RPMI7951 (cell line): ENCODE data around the gene PRSS50. TPM values are rescaled to one million over a fixed set of nuclear protein-coding genes. Genes with fewer than 3 reads are reported as not detected.

ENCODE experiments used
- DNase-seq: peaks from one replicate; pipeline ENCODE4 v3.0.0-alpha.2; 2012; ENCODE audit warnings: low read depth
- total RNA-seq: library from RNA; depleted of rRNA; stranded (reverse); fragments of >200 nt; shearing (Covaris generic); gene quantifications from 2 replicates; pipeline ENCODE4 v1.2.3, GENCODE V29; 2014

PRSS50 gene
- total RNA-seq, 1 experiment from 2014 or later, result not detected

DNA sequence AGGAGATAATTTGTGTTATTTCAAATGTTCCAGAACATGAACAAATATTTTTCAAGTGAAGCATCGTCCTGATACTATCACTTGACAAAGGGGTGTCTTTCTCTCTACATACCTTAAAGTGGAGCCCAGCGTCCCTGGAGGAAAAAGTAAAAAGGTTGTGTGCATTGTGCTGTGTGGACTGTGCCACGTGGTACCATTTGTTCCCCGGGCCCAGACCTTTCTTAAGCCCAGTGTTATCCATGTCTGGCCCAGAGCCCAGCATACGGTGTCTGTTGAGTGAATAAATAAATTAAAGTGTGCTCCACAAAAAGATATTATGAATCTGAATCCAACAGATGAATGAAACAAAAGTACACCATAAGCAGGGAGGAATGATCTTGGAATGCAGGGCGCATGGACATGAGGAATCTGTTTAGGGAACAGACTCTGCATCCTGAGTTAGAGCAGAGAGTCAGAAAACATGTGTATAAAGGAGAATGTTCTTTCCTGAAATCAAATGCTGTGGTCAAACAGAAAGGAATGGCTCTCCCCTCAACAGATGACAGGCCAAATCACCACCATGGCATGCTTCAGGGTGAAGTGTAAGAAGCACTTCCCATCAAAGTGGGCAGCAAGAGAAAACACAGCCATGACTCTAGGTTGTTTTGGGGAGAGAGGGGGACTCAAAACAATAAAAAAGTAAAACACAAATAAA lies 8.1 kb upstream of the PRSS50 start:
- DNase-seq, result no peak

- no peak for DNase-seq
These were observed 6.8 kb upstream of the PRSS50 start for GRCh38 chr3:46724424-46724823.

DNA sequence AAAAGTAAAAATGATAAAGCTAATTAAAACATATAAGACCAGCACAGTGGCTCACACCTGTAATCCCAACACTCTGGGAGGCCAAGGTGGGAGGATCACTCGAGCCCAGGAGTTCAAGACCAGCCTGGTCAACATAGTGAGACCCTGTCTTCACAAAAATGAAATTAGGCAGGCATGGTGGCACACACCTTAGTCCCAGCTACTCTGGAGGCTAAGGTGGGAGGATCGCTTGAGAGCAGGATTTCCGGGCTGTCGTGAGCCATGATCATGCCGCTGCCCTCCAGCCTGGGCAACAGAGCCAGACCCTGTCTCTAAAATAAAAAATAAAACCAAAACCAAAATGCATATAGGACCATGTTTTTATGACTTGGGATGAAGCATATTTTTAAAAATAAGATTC lies 4.8 kb upstream of the PRSS50 start:
- DNase-seq, result no peak

- DNase-seq, result no peak
These were observed 3.3 kb upstream of the PRSS50 start for GRCh38 chr3:46721009-46721408.

GRCh38 chr3:46719735-46720271 lies 2.1 kb upstream of the PRSS50 start:
- DNase-seq, result no peak

GRCh38 chr3:46719044-46719565 lies 1.4 kb upstream of the PRSS50 start:
- DNase-seq, result no peak

- DNase-seq, result no peak
These were observed 918 bp downstream of the PRSS50 start for GRCh38 chr3:46716461-46717441.

GRCh38 chr3:46715507-46716175 lies 2.0 kb downstream of the PRSS50 start:
- no peak for DNase-seq

DNA sequence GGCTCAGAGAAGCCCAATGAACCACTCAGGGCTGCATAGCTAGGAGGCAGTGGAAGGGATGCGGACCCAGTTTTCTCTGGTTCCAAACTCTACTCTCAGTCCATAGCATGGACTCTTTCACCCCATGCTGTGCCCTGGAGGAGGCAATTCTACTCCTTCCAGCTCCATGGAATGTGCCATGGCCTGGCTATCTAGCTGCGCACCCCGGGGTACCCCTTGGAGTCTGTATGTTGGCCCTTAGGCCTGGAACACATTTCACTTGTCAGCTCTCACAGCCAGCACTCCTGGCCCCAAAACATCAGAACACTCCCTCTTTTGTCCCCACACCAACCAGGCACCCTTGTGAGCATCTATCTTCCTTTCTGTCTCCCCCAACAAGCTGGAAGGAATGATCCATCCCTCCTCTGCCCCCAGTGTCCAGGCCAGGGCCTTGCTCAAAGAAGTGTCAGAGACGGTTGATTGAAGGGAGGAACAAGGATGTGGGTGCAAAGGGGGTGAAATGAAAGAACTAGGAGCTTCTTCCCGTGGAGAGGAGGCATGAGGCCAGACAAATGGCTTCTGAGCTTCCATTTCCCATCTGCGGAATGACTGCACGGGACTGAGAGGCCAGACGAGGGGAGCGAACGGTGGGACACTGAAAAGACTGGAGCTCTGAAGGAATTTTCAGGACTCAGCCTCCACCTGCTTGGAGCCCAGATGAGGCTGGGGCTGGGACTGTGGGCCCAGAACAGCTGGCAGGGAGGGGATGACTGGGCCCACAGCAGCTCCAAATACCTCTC lies 2.8 kb downstream of the PRSS50 start:
- no peak for DNase-seq

DNA sequence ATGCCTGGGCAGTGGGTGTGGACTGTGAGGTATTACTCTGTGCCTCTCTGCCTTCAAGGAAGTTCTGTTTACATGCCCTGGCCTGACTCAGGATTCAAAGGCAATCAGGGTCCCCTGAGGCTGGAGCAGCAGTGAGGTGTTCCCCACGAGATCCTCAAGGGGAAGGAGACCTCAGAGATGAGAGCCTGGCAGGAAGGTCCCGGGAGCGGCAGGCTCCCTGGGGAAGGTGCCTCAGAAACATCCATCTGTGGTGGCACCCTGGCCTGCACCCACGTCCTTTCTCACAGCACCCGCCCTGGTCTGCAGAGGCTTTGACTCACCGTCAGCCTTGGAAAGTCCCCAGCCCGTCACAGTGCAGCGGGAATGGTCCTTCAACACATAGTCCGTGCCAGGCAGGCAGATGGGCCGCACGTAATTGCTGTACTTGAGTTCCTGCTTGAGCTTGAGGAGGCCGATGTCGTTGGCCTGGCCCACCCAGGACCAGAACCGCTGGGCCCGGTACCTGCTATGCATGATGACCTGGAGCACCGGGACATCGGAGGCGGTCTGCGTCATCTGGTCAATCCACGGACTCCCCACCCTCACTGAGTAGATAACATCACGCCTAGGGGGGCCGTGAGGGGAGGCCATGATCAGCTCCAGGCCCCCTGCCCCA lies 3.6 kb downstream of the PRSS50 start:
- peak; percentile 41 for DNase-seq

- no peak for DNase-seq
These were observed 4.4 kb downstream of the PRSS50 start for GRCh38 chr3:46713050-46713897.

DNA sequence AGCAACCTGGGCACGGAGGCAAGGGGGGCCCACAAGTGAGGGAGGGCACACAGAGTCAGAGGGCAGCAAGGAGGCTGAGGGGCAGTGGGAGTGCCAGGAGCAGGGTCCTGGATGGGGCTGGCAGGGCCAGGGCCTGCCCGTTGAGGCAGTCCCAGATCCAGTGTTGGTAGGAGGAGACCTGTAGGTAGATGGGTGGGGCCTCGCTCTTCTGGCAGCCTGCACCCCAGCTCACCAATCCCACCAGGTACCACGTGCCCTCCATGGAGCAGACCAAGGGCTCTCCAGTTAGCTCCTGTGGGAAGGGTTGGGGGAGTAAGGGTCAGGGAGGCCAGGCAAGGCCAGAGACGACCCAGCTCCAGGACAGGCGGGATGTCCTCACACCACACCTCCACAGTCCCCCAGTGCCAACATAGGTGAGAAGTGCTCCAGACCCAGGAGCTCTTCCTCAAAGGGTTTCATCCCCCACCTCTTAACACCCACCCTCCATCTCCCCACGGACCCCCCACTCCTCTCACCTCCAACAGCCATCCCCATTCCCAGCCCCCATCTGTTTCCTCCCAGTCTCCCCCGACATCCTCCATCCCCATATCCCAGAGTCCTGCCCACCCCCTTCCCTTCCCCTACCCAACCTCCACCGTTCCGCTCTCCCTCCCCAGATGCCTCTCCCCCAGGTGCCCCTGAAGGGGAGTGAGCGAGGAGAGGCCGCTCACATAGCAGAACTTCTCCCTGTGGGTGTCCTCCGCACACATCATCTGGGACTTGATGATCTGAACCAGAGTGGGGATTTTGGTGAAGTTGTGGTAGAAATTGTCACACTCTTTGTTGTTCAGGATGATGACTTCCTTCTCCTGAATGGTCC lies 5.2 kb downstream of the PRSS50 start:
- no peak for DNase-seq

DNA sequence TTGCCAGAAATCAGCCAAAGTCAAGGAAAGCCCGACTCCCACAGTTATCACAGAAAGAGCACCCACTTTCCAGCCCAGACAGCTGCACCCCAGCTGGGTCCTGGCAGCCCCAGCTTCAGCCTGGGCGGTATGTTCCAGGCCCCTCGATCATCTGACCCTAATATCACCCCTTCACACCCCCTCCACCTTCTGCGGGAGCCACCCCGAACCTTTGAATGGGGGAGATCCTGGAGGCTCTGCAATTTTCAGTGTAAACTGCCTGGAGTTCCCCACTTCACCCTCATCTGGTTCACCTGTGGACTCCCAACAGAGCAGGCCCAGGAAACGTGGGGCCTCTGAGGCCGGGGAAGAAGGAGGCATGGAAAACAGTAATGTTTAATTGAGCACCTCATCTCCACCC lies 5.9 kb downstream of the PRSS50 start:
- no peak for DNase-seq

DNA sequence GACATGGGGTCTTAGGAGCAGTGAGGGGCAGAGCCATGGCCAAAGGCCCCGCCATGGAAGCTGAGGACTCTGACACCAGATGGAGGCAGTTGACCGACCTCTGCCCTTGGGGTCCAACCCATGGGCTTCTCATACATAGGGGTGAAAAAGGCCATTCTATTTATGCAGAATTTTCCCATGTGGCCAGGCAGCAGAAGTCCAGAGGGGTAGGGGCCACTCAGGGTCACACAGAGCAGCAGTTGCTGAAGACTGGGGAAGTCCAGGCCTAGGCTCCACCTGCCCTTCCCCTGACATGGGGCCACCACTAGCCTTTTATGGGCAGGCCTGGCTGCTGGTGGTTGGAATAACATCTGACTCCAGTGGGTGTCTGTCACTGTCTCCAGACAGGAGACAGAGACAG lies 6.4 kb downstream of the PRSS50 start:
- no peak for DNase-seq

DNA sequence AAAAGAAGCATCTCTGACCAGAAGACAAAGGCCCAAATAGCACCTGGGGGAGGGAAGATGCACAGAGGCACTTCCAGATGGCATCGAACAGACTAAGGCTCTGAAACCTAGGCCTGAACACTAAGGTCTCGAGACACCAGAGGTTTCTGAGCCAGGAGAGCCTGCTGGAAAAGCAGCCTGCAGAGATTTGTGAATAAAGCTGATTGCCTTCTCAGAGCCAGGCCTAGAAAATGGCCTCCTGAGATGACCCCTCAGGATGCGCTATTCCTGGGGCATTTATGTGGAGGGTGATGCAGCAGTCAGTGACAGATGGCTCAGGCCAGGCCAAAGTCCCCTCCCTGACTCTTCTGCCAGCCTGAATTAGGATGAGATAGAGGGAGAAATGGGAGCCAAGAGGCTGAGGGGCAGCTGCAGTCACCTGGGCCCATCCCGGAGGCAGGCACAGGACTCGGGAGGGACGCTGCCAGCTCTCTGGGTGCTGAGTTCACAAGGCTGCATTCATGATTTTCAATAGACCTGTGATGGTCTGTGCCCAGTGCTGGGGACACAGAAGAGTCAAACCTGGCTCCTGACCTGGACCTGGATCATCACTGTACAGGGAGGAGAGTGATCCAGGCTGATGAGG lies 6.9 kb downstream of the PRSS50 start:
- DNase-seq, result no peak

DNA sequence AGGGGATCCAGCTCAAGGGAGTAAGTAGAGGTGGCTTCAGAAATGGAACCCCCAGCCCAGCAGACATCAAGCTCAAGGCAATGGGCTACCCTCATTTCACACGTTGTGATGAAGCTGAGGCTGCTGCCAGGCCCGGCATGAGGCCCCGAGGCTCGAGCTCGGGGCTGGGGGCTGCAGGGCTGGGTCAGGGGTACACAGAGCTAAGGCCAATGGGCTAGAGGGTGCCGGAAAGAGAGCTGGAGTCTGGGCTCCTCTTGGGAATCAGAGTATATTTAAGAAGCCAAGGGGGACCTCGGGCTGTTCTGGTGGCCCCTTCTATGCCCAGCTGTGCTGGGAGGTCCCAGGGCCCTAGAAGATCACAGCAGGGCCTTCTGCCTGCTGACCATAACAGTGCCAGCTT lies 7.4 kb downstream of the PRSS50 start:
- DNase-seq, result no peak

DNA sequence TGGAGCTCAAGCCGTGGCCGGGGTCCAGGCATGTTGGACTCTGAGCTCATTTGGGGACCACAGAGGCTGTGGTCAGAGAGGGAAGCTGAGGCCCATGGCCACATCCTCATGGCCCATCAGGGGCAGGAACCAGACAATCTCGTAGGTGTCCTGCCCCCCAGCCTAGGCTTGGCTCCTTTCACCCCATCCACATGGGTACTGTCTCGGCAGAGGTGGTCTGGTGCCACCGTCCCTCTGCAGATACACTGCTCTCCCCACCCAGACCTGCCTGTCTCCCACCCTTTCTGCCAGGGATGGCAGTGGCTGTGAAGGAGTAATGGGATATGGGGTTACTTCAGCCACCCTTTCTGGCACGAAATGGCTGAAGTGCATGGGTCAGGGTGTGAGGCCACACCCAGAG lies 7.9 kb downstream of the PRSS50 start:
- DNase-seq, result no peak

GRCh38 chr3:46709157-46709654 lies 8.5 kb downstream of the PRSS50 start:
- no peak for DNase-seq
